Measurements from ENCODE around the gene MIB2. TPM values are rescaled to one million over a fixed set of nuclear protein-coding genes. Genes with fewer than 3 reads are reported as not detected.
A peak's percentile ranks its signal among the peaks of the same experiment; 100 is the strongest.

Gene MIB2
- total and polyA plus RNA-seq, 2 of the 4 experiments (the other 2 are of a cell fraction) = 17.2 to 47.8 TPM

- peaks cover 0 to 7% of the 10 kb centered on the region in 2 experiments; a peak in 1 of 4 replicates for H3K79me1 ChIP-seq (ENCODE audit: low read depth in 1 of 2, low read length in 2 of 2)
- no peak overlapping the region for H3K18ac ChIP-seq (ENCODE audit: low read depth, low read length)
- DNase-seq (no peak), ATAC-seq (ENCODE audit: low read depth) (no peak)
- H3K4me3 ChIP-seq (ENCODE audit: insufficient read depth, low read depth, low read length) = no peak overlapping the region
- no peak overlapping the region for H2AK5ac ChIP-seq (ENCODE audit: low read depth, low read length)
- H3K4me1 ChIP-seq (ENCODE audit: control insufficient read depth, insufficient read depth, low read length) = peaks cover 6% of the 10 kb centered on the region
- TF ChIP-seq MAZ (IDR thresholded peaks at IDR 0.05; ENCODE audit: borderline replicate concordance, low read depth, low read length) (no peak), RAD21 (IDR thresholded peaks at IDR 0.05; ENCODE audit: low read length) (0 out of 2 replicates have a peak, but pooled peaks have one; percentile 6)
- TF ChIP-seq, protein P1, sequence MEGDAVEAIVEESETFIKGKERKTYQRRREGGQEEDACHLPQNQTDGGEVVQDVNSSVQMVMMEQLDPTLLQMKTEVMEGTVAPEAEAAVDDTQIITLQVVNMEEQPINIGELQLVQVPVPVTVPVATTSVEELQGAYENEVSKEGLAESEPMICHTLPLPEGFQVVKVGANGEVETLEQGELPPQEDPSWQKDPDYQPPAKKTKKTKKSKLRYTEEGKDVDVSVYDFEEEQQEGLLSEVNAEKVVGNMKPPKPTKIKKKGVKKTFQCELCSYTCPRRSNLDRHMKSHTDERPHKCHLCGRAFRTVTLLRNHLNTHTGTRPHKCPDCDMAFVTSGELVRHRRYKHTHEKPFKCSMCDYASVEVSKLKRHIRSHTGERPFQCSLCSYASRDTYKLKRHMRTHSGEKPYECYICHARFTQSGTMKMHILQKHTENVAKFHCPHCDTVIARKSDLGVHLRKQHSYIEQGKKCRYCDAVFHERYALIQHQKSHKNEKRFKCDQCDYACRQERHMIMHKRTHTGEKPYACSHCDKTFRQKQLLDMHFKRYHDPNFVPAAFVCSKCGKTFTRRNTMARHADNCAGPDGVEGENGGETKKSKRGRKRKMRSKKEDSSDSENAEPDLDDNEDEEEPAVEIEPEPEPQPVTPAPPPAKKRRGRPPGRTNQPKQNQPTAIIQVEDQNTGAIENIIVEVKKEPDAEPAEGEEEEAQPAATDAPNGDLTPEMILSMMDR (conservative IDR thresholded peaks at IDR 0.05; ENCODE audit: low read depth, low read length) = peak; percentile 27
- H2BK5ac ChIP-seq (ENCODE audit: low read depth, low read length, poor library complexity, severe bottlenecking) = no peak overlapping the region
- peaks cover 41% of the 10 kb centered on the region for H3K36me3 ChIP-seq (ENCODE audit: control insufficient read depth, insufficient read depth, low read length)
- no peaks in the 10 kb centered on the region for H3K27me3 ChIP-seq (ENCODE audit: control insufficient read depth, insufficient read depth, low read length)
- no peak overlapping the region for H3K4me2 ChIP-seq (ENCODE audit: low read depth, low read length)
- ChIA-PET CTCF (interaction anchor here (0.5 kb wide), 1 partner anchor 111 kb away, joined by 6 read pairs; no protein-coding TSS in a partner anchor), POLR2A (ENCODE audit: unreplicated experiment) (no interaction called here)
- H3K23ac ChIP-seq (ENCODE audit: low read depth, low read length) = no peak overlapping the region
- H4K91ac ChIP-seq (ENCODE audit: insufficient read depth, low read depth, low read length) = no peak overlapping the region
- BruUV-seq (replicated peaks) = no TSS peak
- no peak overlapping the region for H3K56ac ChIP-seq (ENCODE audit: extremely low read depth, insufficient read depth, low read length)
- no peaks in the 10 kb centered on the region for H3K9me3 ChIP-seq (ENCODE audit: control insufficient read depth, insufficient read depth, low read length)
- H2BK15ac ChIP-seq (ENCODE audit: low read depth, low read length) = no peak overlapping the region
- 81% methylated on average over 13 of the region's 25 CpGs; no CpG with 5 or more reads in 1 of the 2 experiments for WGBS, 2 experiments (ENCODE audit: extremely low coverage in 2 of 2, insufficient read length in 1 of 2)
- no peak overlapping the region for H3K14ac ChIP-seq (replicated peaks; ENCODE audit: low read depth, low read length)
- peak overlapping the region; percentile 43 for H2AFZ ChIP-seq (replicated peaks; ENCODE audit: low read length, poor library complexity)
- H2AK9ac ChIP-seq (replicated peaks; ENCODE audit: low read depth, low read length, poor library complexity) = peak overlapping the region; percentile 28
- intact Hi-C loops (cut with micrococcal nuclease) (no loop called here), in situ Hi-C loops (cut with MboI; ENCODE audit: low sequenced_read_pairs) (no loop called here), dilution Hi-C loops (cut with HindIII; ENCODE audit: low sequenced_read_pairs, unreplicated experiment) (no loop called here)
- no peak overlapping the region for H3K27ac ChIP-seq (ENCODE audit: insufficient read depth, low read length)
- H4K20me1 ChIP-seq (ENCODE audit: insufficient read depth, low read length) = no peaks in the 10 kb centered on the region
- H2BK20ac ChIP-seq (ENCODE audit: low read depth, low read length) = no peak overlapping the region
- no peak overlapping the region for H3K9ac ChIP-seq (ENCODE audit: low read depth, low read length)
- H4K8ac ChIP-seq (ENCODE audit: low read depth in 2 of 2, low read length in 2 of 2) = no peak overlapping the region
- H4K5ac ChIP-seq (ENCODE audit: low read depth, low read length) = no peak overlapping the region
- no peak overlapping the region for H2BK120ac ChIP-seq (ENCODE audit: low read depth, low read length)
- no peaks in the 10 kb centered on the region; the same call in 1 of the 2 replicates for H3K9me1 ChIP-seq (ENCODE audit: insufficient read depth, low read length)
- no peak overlapping the region for H3K4ac ChIP-seq (ENCODE audit: low read depth, low read length)
Observed at GRCh38 chr1:1665815-1666251, 50.5 kb downstream of the MIB2 start.
